SK-N-MC (cell line): ENCODE data around the gene FAM120A.

Source experiments
- EZH2 ChIP-seq: fragments of 200-600 bp; sonication (generic); IDR thresholded peaks from one replicate; pipeline ENCODE4 v1.6.1; 2017; ENCODE audit warnings: antibody characterized with exemption
- FOXP2 ChIP-seq: optimal IDR thresholded peaks from 2 replicates; pipeline ENCODE3; 2011; ENCODE audit warnings: mild to moderate bottlenecking, moderate library complexity; ENCODE audit not compliant: insufficient read depth; ENCODE audit errors: extremely low read length, control extremely low read depth
- POLR2AphosphoS5 ChIP-seq: IDR thresholded peaks from 2 replicates; pipeline ENCODE4 v1.6.1; 2012; ENCODE audit warnings: mild to moderate bottlenecking, low read depth, low read length, borderline replicate concordance

DNA sequence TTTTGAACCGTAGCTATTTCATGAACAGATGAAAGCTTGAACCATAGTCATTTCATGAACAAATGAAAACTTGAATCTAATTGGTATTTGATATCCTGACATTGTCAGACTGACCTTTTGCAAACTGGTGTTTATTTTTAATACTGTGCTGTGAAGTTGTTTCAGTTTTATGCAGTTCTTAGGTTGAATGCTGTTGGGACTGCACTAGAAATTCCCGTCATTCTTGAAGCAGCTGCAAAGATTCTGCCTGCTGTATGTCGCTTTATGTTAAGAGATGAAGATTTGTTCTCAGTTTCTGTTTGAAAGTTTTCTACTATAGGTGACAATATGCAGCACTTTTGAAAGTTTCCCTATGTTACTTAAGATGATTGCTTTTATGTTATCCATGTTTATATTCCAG lies 24.4 kb downstream of the FAM120A start:
- TF ChIP-seq EZH2 (no peak), FOXP2 (no peak), POLR2AphosphoS5 (no peak)
